Measurements from ENCODE around the gene ICE1.
"Not testable (repeated sequence)": the region's sequence is repeated elsewhere in the genome, so short reads cannot be mapped to it uniquely, and the experiment has no call there.

ICE1 gene

GRCh38 chr5:5398071-5398470 lies 24.4 kb upstream of the ICE1 start:
- DNase-seq (ENCODE audit: low spot score), result no peak

GRCh38 chr5:5401095-5401494 lies 21.4 kb upstream of the ICE1 start:
- DNase-seq (ENCODE audit: low spot score), result no peak

GRCh38 chr5:5403741-5404140 lies 18.7 kb upstream of the ICE1 start:
- DNase-seq (ENCODE audit: low spot score), result no peak

- no peak for DNase-seq (ENCODE audit: low spot score)
Measured at GRCh38 chr5:5404381-5404780, 18.1 kb upstream of the ICE1 start.

- no peak for DNase-seq (ENCODE audit: low spot score)
Measured at GRCh38 chr5:5405441-5405840, 17.0 kb upstream of the ICE1 start.

- no peak for DNase-seq (ENCODE audit: low spot score)
Measured at GRCh38 chr5:5407924-5408323, 14.6 kb upstream of the ICE1 start.

- no peak for DNase-seq (ENCODE audit: low spot score)
Measured at GRCh38 chr5:5409151-5409810, 13.2 kb upstream of the ICE1 start.

- not testable (repeated sequence) for DNase-seq (ENCODE audit: low spot score)
Measured at GRCh38 chr5:5413856-5414255, 8.6 kb upstream of the ICE1 start.

- DNase-seq (ENCODE audit: low spot score), result no peak
Measured at GRCh38 chr5:5414999-5415398, 7.5 kb upstream of the ICE1 start.

GRCh38 chr5:5416733-5417132 lies 5.7 kb upstream of the ICE1 start:
- no peak for DNase-seq (ENCODE audit: low spot score)

GRCh38 chr5:5418006-5418405 lies 4.5 kb upstream of the ICE1 start:
- DNase-seq (ENCODE audit: low spot score), result no peak

- DNase-seq (ENCODE audit: low spot score), result no peak
Measured at GRCh38 chr5:5418764-5419163, 3.7 kb upstream of the ICE1 start.

GRCh38 chr5:5419291-5420210 lies 2.9 kb upstream of the ICE1 start:
- DNase-seq (ENCODE audit: low spot score), result no peak

GRCh38 chr5:5420251-5420650 lies 2.2 kb upstream of the ICE1 start:
- no peak for DNase-seq (ENCODE audit: low spot score)

GRCh38 chr5:5421149-5421960 lies 1.1 kb upstream of the ICE1 start:
- peak; percentile 21 for DNase-seq (ENCODE audit: low spot score)

- DNase-seq (ENCODE audit: low spot score), result no peak
Measured at GRCh38 chr5:5422819-5423515, 490 bp downstream of the ICE1 start.

GRCh38 chr5:5423586-5423985 lies 1.1 kb downstream of the ICE1 start:
- no peak for DNase-seq (ENCODE audit: low spot score)

GRCh38 chr5:5424736-5425135 lies 2.3 kb downstream of the ICE1 start:
- DNase-seq (ENCODE audit: low spot score), result peak; percentile 26

GRCh38 chr5:5430136-5430535 lies 7.7 kb downstream of the ICE1 start:
- no peak for DNase-seq (ENCODE audit: low spot score)

GRCh38 chr5:5432020-5432707 lies 9.7 kb downstream of the ICE1 start:
- DNase-seq (ENCODE audit: low spot score), result no peak

- no peak for DNase-seq (ENCODE audit: low spot score)
Measured at GRCh38 chr5:5436203-5436760, 13.8 kb downstream of the ICE1 start.

All from activated CD4-positive, alpha-beta T cell treated with anti-CD3 and anti-CD28 coated beads, Interleukin-2, Interleukin-4, amounts not matched to agents 100 ng/mL and 50 ng/mL, durations not matched to agents 16 hours and 8 hours (primary cell).